ENCODE measurements around the gene SYK. TPM values are rescaled to one million over a fixed set of nuclear protein-coding genes. Genes with fewer than 3 reads are reported as not detected.
A peak's percentile ranks its signal among the peaks of the same experiment; 100 is the strongest.

Gene SYK
- total RNA-seq, 1 experiment from 2014 or later, result 9.0 TPM

DNA sequence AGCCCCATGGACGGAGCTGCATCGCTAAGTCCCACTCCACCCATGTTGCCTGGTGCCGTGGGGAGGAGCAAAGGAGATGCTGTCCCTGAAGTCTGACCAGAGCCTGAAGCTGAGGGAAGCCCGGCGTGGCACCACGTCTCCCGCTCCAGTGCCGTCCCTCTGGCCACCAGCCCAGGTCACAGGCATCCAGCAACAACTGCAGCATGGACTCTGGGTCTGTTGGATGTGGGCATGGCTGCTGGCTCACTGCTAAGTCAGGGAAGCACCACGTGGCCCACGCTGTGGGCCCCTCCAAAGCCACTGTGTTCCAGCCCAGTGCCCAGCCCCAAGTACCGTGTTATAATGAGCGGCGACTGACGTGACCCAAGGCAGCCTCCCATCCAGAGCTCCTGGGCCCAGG lies 112.6 kb downstream of the SYK start:
- ChIA-PET POLR2A (no interaction called here), CTCF (interaction anchor here (0.6 to 3.9 kb wide), 21 partner anchors 8 to 1040 kb away, joined by 3 to 62 read pairs (median 4); partner anchors contain the start of genes NFIL3 and ROR2), RAD21 (ENCODE audit: low non-redundant PET in 1 of 2, low total read pairs in 2 of 2, uncharacterized antibody in 2 of 2, unreplicated experiment in 2 of 2) (interaction anchor here (0.6 to 2.2 kb wide), 7 partner anchors 16 to 813 kb away, joined by 3 to 20 read pairs (median 4); no protein-coding TSS in a partner anchor)
- Histone ChIP-seq H3K9me3 (ENCODE audit: control insufficient read depth in 1 of 2, insufficient read depth in 1 of 2, low read depth in 1 of 2, low read length in 2 of 2) (no peaks in the 10 kb centered on the region), H3K36me3 (ENCODE audit: control insufficient read depth in 1 of 2, insufficient read depth in 2 of 2, low read length in 2 of 2) (no peaks in the 10 kb centered on the region), H3K9me2 (ENCODE audit: insufficient read depth) (no peaks in the 10 kb centered on the region), H3K4me1 (ENCODE audit: control insufficient read depth in 1 of 2, insufficient read depth in 2 of 2, low read length in 2 of 2) (no peaks in the 10 kb centered on the region), H3K27ac (ENCODE audit: low read depth, low read length) (no peak overlapping the region), H3K4me2 (ENCODE audit: low read length) (no peak overlapping the region), H4K20me1 (ENCODE audit: insufficient read depth) (no peaks in the 10 kb centered on the region), H3K27me3 (ENCODE audit: insufficient read depth, low read length) (no peaks in the 10 kb centered on the region), H3K9ac (ENCODE audit: low read length) (no peak overlapping the region), H2AFZ (ENCODE audit: low read depth, low read length, poor library complexity, severe bottlenecking) (no peak overlapping the region), H3K79me2 (ENCODE audit: insufficient read depth, low read length) (no peaks in the 10 kb centered on the region), H3K4me3 (replicated peaks in 1 of 2; ENCODE audit: low read depth in 1 of 2, low read length in 2 of 2) (no peak overlapping the region)
- intact Hi-C loops (cut with micrococcal nuclease), result no loop called here
- no peak for DNase-seq (ENCODE audit: low read depth, low spot score)
- no peak for ATAC-seq
- no peak for TF ChIP-seq EZH2 (IDR thresholded peaks at IDR 0.05)
- TF ChIP-seq EZH2phosphoT487 (IDR thresholded peaks at IDR 0.05; ENCODE audit: borderline replicate concordance), result no peak
- no peak for TF ChIP-seq CEBPB (IDR thresholded peaks at IDR 0.05; ENCODE audit: low read depth)
- no peak for TF ChIP-seq YY1 (IDR thresholded peaks at IDR 0.05; ENCODE audit: extremely low read depth, insufficient replicate concordance, low read depth, low read length)
- no peak for TF ChIP-seq ELF1 (IDR thresholded peaks at IDR 0.05; ENCODE audit: borderline replicate concordance, low read depth)
- TF ChIP-seq POLR2A (IDR thresholded peaks at IDR 0.05; ENCODE audit: borderline replicate concordance, extremely low read depth, insufficient read depth, insufficient read length), result no peak
- no TSS peak for BruUV-seq (replicated peaks)

DNA sequence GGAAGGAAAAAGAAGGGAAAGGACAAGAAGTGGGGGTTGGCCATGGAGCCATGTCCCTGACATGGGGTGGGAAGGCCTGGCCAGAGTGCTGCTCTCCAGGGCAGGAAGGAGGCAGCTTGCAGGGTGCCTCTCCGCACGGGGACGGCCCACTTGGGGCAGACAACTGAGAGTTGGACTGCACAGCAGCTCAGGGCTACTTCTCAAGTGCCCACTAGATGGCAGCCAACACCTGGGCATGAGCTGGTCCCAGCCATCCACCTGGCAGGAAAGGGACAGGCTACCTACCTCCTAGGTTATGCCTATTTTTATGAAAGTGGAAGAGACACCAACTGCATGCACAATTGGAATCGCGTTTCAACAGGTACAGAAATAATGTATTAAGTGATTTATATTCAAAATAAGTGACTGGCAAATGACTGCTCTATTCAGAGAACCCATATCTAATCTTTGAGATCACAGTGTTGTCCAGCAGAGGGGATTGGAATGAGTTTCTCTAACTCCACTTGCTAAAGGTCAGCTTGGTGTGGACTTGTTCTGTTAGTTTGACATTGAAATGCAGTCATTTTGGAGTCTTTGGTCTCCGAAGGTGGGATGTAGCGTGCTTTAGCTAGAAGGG lies 113.4 kb downstream of the SYK start:
- intact Hi-C loops (cut with micrococcal nuclease), result loop anchor here (1.0 kb wide), 5 partner anchors 122 to 1063 kb away; no protein-coding TSS in a partner anchor
- POLR2A ChIA-PET, result no interaction called here
- CTCF ChIA-PET, result interaction anchor here (0.6 to 3.9 kb wide), 28 partner anchors 9 to 1039 kb away, joined by 3 to 62 read pairs (median 4); partner anchors contain the start of genes NFIL3 and ROR2

More for the DNA sequence above, 113.4 kb downstream of the SYK start:
- RAD21 ChIA-PET (ENCODE audit: low non-redundant PET in 1 of 2, low total read pairs in 2 of 2, uncharacterized antibody in 2 of 2, unreplicated experiment in 2 of 2), result interaction anchor here (0.6 to 2.2 kb wide), 10 partner anchors 17 to 812 kb away, joined by 3 to 20 read pairs (median 4); no protein-coding TSS in a partner anchor
- Histone ChIP-seq H3K79me2 (ENCODE audit: insufficient read depth, low read length) (no peaks in the 10 kb centered on the region), H3K4me3 (replicated peaks in 1 of 2; ENCODE audit: low read depth in 1 of 2, low read length in 2 of 2) (no peak overlapping the region), H2AFZ (ENCODE audit: low read depth, low read length, poor library complexity, severe bottlenecking) (no peak overlapping the region), H4K20me1 (ENCODE audit: insufficient read depth) (no peaks in the 10 kb centered on the region), H3K27ac (ENCODE audit: low read depth, low read length) (no peak overlapping the region), H3K4me1 (ENCODE audit: control insufficient read depth in 1 of 2, insufficient read depth in 2 of 2, low read length in 2 of 2) (no peaks in the 10 kb centered on the region), H3K9me3 (ENCODE audit: control insufficient read depth in 1 of 2, insufficient read depth in 1 of 2, low read depth in 1 of 2, low read length in 2 of 2) (no peaks in the 10 kb centered on the region), H3K9me2 (ENCODE audit: insufficient read depth) (no peaks in the 10 kb centered on the region), H3K36me3 (ENCODE audit: control insufficient read depth in 1 of 2, insufficient read depth in 2 of 2, low read length in 2 of 2) (no peaks in the 10 kb centered on the region), H3K9ac (ENCODE audit: low read length) (no peak overlapping the region), H3K27me3 (ENCODE audit: insufficient read depth, low read length) (no peaks in the 10 kb centered on the region), H3K4me2 (ENCODE audit: low read length) (no peak overlapping the region)
- ATAC-seq (peak; percentile 98), DNase-seq (ENCODE audit: low read depth, low spot score) (peak; percentile 66)
- TF ChIP-seq, protein P1, sequence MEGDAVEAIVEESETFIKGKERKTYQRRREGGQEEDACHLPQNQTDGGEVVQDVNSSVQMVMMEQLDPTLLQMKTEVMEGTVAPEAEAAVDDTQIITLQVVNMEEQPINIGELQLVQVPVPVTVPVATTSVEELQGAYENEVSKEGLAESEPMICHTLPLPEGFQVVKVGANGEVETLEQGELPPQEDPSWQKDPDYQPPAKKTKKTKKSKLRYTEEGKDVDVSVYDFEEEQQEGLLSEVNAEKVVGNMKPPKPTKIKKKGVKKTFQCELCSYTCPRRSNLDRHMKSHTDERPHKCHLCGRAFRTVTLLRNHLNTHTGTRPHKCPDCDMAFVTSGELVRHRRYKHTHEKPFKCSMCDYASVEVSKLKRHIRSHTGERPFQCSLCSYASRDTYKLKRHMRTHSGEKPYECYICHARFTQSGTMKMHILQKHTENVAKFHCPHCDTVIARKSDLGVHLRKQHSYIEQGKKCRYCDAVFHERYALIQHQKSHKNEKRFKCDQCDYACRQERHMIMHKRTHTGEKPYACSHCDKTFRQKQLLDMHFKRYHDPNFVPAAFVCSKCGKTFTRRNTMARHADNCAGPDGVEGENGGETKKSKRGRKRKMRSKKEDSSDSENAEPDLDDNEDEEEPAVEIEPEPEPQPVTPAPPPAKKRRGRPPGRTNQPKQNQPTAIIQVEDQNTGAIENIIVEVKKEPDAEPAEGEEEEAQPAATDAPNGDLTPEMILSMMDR (IDR thresholded peaks at IDR 0.05 in 2 of 3, conservative IDR thresholded peaks at IDR 0.05 in 1 of 3; ENCODE audit: borderline replicate concordance in 1 of 3, insufficient read depth in 1 of 3, low read depth in 2 of 3, low read length in 2 of 3), result peak; percentile 87 to 91 (median 88)
- TF ChIP-seq POLR2AphosphoS5 (IDR thresholded peaks at IDR 0.05; ENCODE audit: low read depth, low read length) (no peak), RAD21 (IDR thresholded peaks at IDR 0.05; ENCODE audit: low read depth) (peak; percentile 97)
- no TSS peak for BruUV-seq (replicated peaks)

All from HCT116 (cell line).